Activated naive CD4-positive, alpha-beta T cell treated with anti-CD3 and anti-CD28 coated beads, Interleukin-2, amount 50 U/mL, for 72 hours (primary cell): Measurements from ENCODE around the gene RAB10. TPM values are rescaled to one million over a fixed set of nuclear protein-coding genes. Genes with fewer than 3 reads are reported as not detected.
A peak's percentile ranks its signal among the peaks of the same experiment; 100 is the strongest.

ENCODE experiments used
- ATAC-seq, 2 donors: fragments of 150-1000 bp; cut with Tn5 transposase; 2 replicates each; pipeline ENCODE4 v1.10.0; 2021; ENCODE audit warnings: mild to moderate bottlenecking in 2 of 2, moderate library complexity in 2 of 2
- DNase-seq, 2 donors: peaks; one replicate each; pipeline ENCODE4 v3.0.0; 2021 to 2022; ENCODE audit warnings: low spot score in 2 of 2
- H3K27ac Mint-ChIP-seq, 2 donors: one replicate each; pipeline ENCODE4 v1.8.0; 2022; ENCODE audit warnings: mild to moderate bottlenecking in 2 of 2, mixed read lengths in 2 of 2
- H3K36me3 Mint-ChIP-seq, 2 donors: one replicate each; pipeline ENCODE4 v1.8.0; 2022; ENCODE audit warnings: mixed read lengths in 2 of 2
- H3K9me3 Mint-ChIP-seq, 2 donors: one replicate each; pipeline ENCODE4 v1.8.0; 2022; ENCODE audit warnings: mixed read lengths in 2 of 2
- total RNA-seq, 2 donors: library from RNA; stranded (reverse); gene quantifications; one replicate each; pipeline ENCODE4 v1.2.3, GENCODE V29; 2022

RAB10 gene
- total RNA-seq, 2 donors from 2014 or later = 83.1 to 90.1 TPM

- DNase-seq (no peak), ATAC-seq (peak in 1 of 2 donors; percentile 2)
- Mint-ChIP-seq H3K9me3 (no peaks in the 10 kb centered on the region), H3K36me3 (peaks cover 19% of the 10 kb centered on the region in 2 donors), H3K27ac (peak overlapping the region; percentile 94 to 96)
Observed at GRCh38 chr2:26035090-26035743, 1.3 kb downstream of the RAB10 start.

GRCh38 chr2:26039603-26040323 is 5.9 kb downstream of the RAB10 start:
- no peak for ATAC-seq
- no peaks in the 10 kb centered on the region for H3K9me3 Mint-ChIP-seq
- peaks cover 15 to 17% of the 10 kb centered on the region in 2 donors for H3K36me3 Mint-ChIP-seq
- no peak for DNase-seq
- peak overlapping the region in 1 of 2 donors; percentile 36 for H3K27ac Mint-ChIP-seq

- Mint-ChIP-seq H3K9me3 (no peaks in the 10 kb centered on the region), H3K27ac (no peak overlapping the region), H3K36me3 (peaks cover 0 to 5% of the 10 kb centered on the region in 2 donors)
- no peak for DNase-seq
- no peak for ATAC-seq
Observed at GRCh38 chr2:26043109-26043508, 9.2 kb downstream of the RAB10 start.

- Mint-ChIP-seq H3K27ac (peak overlapping the region in 1 of 2 donors; percentile 1), H3K36me3 (peaks cover 0 to 5% of the 10 kb centered on the region in 2 donors), H3K9me3 (no peaks in the 10 kb centered on the region)
- peak; percentile 59 to 72 for ATAC-seq
- DNase-seq = no peak
Observed at GRCh38 chr2:26043862-26044696, 10.2 kb downstream of the RAB10 start.

- no peak for ATAC-seq
- no peak overlapping the region for H3K27ac Mint-ChIP-seq
- H3K36me3 Mint-ChIP-seq = peaks cover 0 to 26% of the 10 kb centered on the region in 2 donors
- no peaks in the 10 kb centered on the region for H3K9me3 Mint-ChIP-seq
- no peak for DNase-seq
Observed at GRCh38 chr2:26048791-26049190, 14.9 kb downstream of the RAB10 start.

GRCh38 chr2:26049641-26050040 is 15.8 kb downstream of the RAB10 start:
- Mint-ChIP-seq H3K36me3 (peaks cover 0 to 26% of the 10 kb centered on the region in 2 donors), H3K27ac (no peak overlapping the region), H3K9me3 (no peaks in the 10 kb centered on the region)
- DNase-seq = no peak
- ATAC-seq = no peak

GRCh38 chr2:26052740-26053139 is 18.9 kb downstream of the RAB10 start:
- no peak for ATAC-seq
- Mint-ChIP-seq H3K36me3 (peaks cover 0 to 26% of the 10 kb centered on the region in 2 donors), H3K9me3 (no peaks in the 10 kb centered on the region), H3K27ac (peak overlapping the region in 1 of 2 donors; percentile 17)
- no peak for DNase-seq

GRCh38 chr2:26054598-26055348 is 20.9 kb downstream of the RAB10 start:
- Mint-ChIP-seq H3K36me3 (peaks cover 0 to 28% of the 10 kb centered on the region in 2 donors), H3K9me3 (no peaks in the 10 kb centered on the region), H3K27ac (no peak overlapping the region)
- DNase-seq (no peak), ATAC-seq (peak in 1 of 2 donors; percentile 43)

GRCh38 chr2:26058390-26058789 is 24.5 kb downstream of the RAB10 start:
- H3K9me3 Mint-ChIP-seq = no peaks in the 10 kb centered on the region
- peak overlapping the region in 1 of 2 donors; percentile 10 for H3K27ac Mint-ChIP-seq
- H3K36me3 Mint-ChIP-seq = peaks cover 0 to 16% of the 10 kb centered on the region in 2 donors

GRCh38 chr2:26059542-26059941 is 25.7 kb downstream of the RAB10 start:
- H3K36me3 Mint-ChIP-seq = peaks cover 0 to 16% of the 10 kb centered on the region in 2 donors
- H3K9me3 Mint-ChIP-seq = no peaks in the 10 kb centered on the region
- ATAC-seq (no peak), DNase-seq (no peak)
- H3K27ac Mint-ChIP-seq = no peak overlapping the region

More at GRCh38 chr2:26058390-26058789, 24.5 kb downstream of the RAB10 start:
- ATAC-seq (no peak), DNase-seq (no peak)

GRCh38 chr2:26061539-26061938 is 27.7 kb downstream of the RAB10 start:
- DNase-seq = no peak
- peaks cover 0 to 4% of the 10 kb centered on the region in 2 donors for H3K9me3 Mint-ChIP-seq
- peaks cover 0 to 23% of the 10 kb centered on the region in 2 donors for H3K36me3 Mint-ChIP-seq
- ATAC-seq = no peak
- H3K27ac Mint-ChIP-seq = no peak overlapping the region

- ATAC-seq (no peak), DNase-seq (no peak)
- Mint-ChIP-seq H3K36me3 (peaks cover 0 to 17% of the 10 kb centered on the region in 2 donors), H3K9me3 (peaks cover 0 to 4% of the 10 kb centered on the region in 2 donors), H3K27ac (no peak overlapping the region)
Observed at GRCh38 chr2:26064846-26065245, 31.0 kb downstream of the RAB10 start.

GRCh38 chr2:26067186-26067974 is 33.5 kb downstream of the RAB10 start:
- Mint-ChIP-seq H3K9me3 (peaks cover 0 to 4% of the 10 kb centered on the region in 2 donors), H3K36me3 (peaks cover 0 to 13% of the 10 kb centered on the region in 2 donors), H3K27ac (peak overlapping the region; percentile 34 to 76)
- ATAC-seq (peak in 1 of 2 donors; percentile 10), DNase-seq (no peak)

GRCh38 chr2:26067980-26068507 is 34.2 kb downstream of the RAB10 start:
- peak; percentile 21 to 37 for ATAC-seq
- H3K27ac Mint-ChIP-seq = peak overlapping the region; percentile 34 to 76
- DNase-seq = no peak
- peaks cover 0 to 13% of the 10 kb centered on the region in 2 donors for H3K36me3 Mint-ChIP-seq
- peaks cover 0 to 4% of the 10 kb centered on the region in 2 donors for H3K9me3 Mint-ChIP-seq

- H3K36me3 Mint-ChIP-seq = peaks cover 0 to 13% of the 10 kb centered on the region in 2 donors
- peak; percentile 93 to 99 for ATAC-seq
- H3K27ac Mint-ChIP-seq = peak overlapping the region; percentile 70 to 76
- peak in 1 of 2 donors; percentile 19 for DNase-seq
- peaks cover 0 to 4% of the 10 kb centered on the region in 2 donors for H3K9me3 Mint-ChIP-seq
Observed at GRCh38 chr2:26068602-26069298, 34.9 kb downstream of the RAB10 start.
